Measurements from ENCODE around the gene NTMT2. TPM values are rescaled to one million over a fixed set of nuclear protein-coding genes. Genes with fewer than 3 reads are reported as not detected.

Gene NTMT2
- total and polyA plus RNA-seq, 2 of the 8 experiments (the other 6 are each of a cell fraction or from before 2014, with no cell fraction given), result 0.38 TPM; not detected in 1

DNA sequence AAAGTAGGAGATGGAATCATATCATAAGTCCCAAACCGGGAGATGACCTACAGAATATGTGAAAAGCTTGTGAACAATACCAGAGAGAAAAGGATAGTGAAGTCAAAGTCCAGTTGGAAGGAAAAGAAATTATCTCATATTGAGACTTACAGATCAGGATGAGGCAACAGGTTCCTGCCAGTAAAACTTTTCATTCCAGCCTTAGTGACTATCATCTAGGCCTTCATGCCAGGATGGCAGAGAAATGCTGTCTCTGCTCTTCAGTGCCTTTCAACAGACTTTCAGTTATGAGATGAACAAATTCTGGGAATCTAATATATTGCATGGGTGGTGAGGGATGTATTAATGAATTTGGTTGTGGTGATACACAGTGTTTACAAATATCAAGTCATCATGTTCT lies 52.3 kb downstream of the NTMT2 start:
- H4K91ac ChIP-seq (replicated peaks; ENCODE audit: insufficient read length, low read length), result no peak overlapping the region
- no peak overlapping the region for H3K56ac ChIP-seq (replicated peaks; ENCODE audit: insufficient read length, low read depth, low read length)
- ChIA-PET CTCF (ENCODE audit: partially characterized antibody) (no interaction called here), POLR2A (ENCODE audit: partially characterized antibody) (no interaction called here)
- no peak overlapping the region for H2BK15ac ChIP-seq (ENCODE audit: low read length)
- no peak overlapping the region for H4K5ac ChIP-seq (ENCODE audit: insufficient read length, low read depth, low read length)
- no peak overlapping the region for H3K4me3 ChIP-seq (ENCODE audit: extremely low read depth in 1 of 4, insufficient read depth in 2 of 4, low read depth in 3 of 4, low read length in 4 of 4)
- no peak overlapping the region for H3K14ac ChIP-seq (ENCODE audit: insufficient read length)
- no peak overlapping the region for H2BK12ac ChIP-seq (ENCODE audit: low read depth, low read length)
- FAIRE-seq (no peak), DNase-seq (ENCODE audit: low read depth in 1 of 2, low spot score in 2 of 2) (no peak)
- H3K27ac ChIP-seq (ENCODE audit: low read depth, low read length), result no peak overlapping the region
- no peaks in the 10 kb centered on the region for H3K27me3 ChIP-seq (replicated peaks in 1 of 4; ENCODE audit: control insufficient read depth in 3 of 4, extremely low read depth in 1 of 4, insufficient read depth in 3 of 4, low read length in 3 of 4)
- no peak overlapping the region for H2BK5ac ChIP-seq (ENCODE audit: low read depth, low read length)
- H2AK5ac ChIP-seq (ENCODE audit: low read depth, low read length), result no peak overlapping the region
- H3K4me2 ChIP-seq (ENCODE audit: insufficient read depth in 1 of 2, low read depth in 2 of 2, low read length in 2 of 2), result no peak overlapping the region
- H3K23me2 ChIP-seq (ENCODE audit: low read depth, low read length), result no peaks in the 10 kb centered on the region
- H4K8ac ChIP-seq (ENCODE audit: extremely low read depth, insufficient read depth, low read length), result no peak overlapping the region
- no peaks in the 10 kb centered on the region for H3K79me2 ChIP-seq (ENCODE audit: control insufficient read depth in 1 of 2, insufficient read depth in 2 of 2, low read length in 2 of 2)
- no peaks in the 10 kb centered on the region for H3K36me3 ChIP-seq (ENCODE audit: control insufficient read depth in 2 of 4, insufficient read depth in 4 of 4, low read length in 3 of 4)
- H2BK20ac ChIP-seq (ENCODE audit: low read length), result no peak overlapping the region
- H2BK120ac ChIP-seq (replicated peaks; ENCODE audit: low read depth, low read length), result no peak overlapping the region
- no peak overlapping the region for H3K4ac ChIP-seq (replicated peaks; ENCODE audit: insufficient read length, low read depth, low read length)
- no peaks in the 10 kb centered on the region for H3K4me1 ChIP-seq (replicated peaks in 1 of 4; ENCODE audit: control insufficient read depth in 3 of 4, insufficient read depth in 4 of 4, low read length in 3 of 4)
- WGBS, 2 experiments (ENCODE audit: extremely low coverage in 1 of 2, insufficient coverage in 1 of 2, insufficient read length in 1 of 2, insufficient replicate concordance in 2 of 2, low coverage in 1 of 2, low lambda C conversion rate in 2 of 2, missing lambda C conversion rate in 1 of 2), result 94% methylated on average over 1 of the region's 1 CpG; no CpG with 5 or more reads in 1 of the 2 experiments
- no peak overlapping the region for H3K9ac ChIP-seq (replicated peaks in 1 of 4; ENCODE audit: extremely low read depth in 1 of 4, low read depth in 3 of 4, low read length in 3 of 4)
- no peaks in the 10 kb centered on the region for H3K9me3 ChIP-seq (ENCODE audit: insufficient read depth in 2 of 2, low read depth in 1 of 2, low read length in 1 of 2)
- H3K18ac ChIP-seq (ENCODE audit: extremely low read depth, low read length), result no peak overlapping the region
- no peaks in the 10 kb centered on the region for H4K20me1 ChIP-seq (replicated peaks in 1 of 2; ENCODE audit: control insufficient read depth in 1 of 2, insufficient read depth in 2 of 2, low read length in 2 of 2)
- H3K79me1 ChIP-seq (ENCODE audit: low read depth, low read length), result no peaks in the 10 kb centered on the region
- H3K23ac ChIP-seq (ENCODE audit: insufficient read length), result no peak overlapping the region
- no peak overlapping the region for H2AFZ ChIP-seq (ENCODE audit: low read length)
- TF ChIP-seq, protein P1, sequence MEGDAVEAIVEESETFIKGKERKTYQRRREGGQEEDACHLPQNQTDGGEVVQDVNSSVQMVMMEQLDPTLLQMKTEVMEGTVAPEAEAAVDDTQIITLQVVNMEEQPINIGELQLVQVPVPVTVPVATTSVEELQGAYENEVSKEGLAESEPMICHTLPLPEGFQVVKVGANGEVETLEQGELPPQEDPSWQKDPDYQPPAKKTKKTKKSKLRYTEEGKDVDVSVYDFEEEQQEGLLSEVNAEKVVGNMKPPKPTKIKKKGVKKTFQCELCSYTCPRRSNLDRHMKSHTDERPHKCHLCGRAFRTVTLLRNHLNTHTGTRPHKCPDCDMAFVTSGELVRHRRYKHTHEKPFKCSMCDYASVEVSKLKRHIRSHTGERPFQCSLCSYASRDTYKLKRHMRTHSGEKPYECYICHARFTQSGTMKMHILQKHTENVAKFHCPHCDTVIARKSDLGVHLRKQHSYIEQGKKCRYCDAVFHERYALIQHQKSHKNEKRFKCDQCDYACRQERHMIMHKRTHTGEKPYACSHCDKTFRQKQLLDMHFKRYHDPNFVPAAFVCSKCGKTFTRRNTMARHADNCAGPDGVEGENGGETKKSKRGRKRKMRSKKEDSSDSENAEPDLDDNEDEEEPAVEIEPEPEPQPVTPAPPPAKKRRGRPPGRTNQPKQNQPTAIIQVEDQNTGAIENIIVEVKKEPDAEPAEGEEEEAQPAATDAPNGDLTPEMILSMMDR (IDR thresholded peaks at IDR 0.05; ENCODE audit: control extremely low read depth in 1 of 3, insufficient read depth in 1 of 3, low read depth in 1 of 3, low read length in 3 of 3), result no peak
- TF ChIP-seq EGR1 (IDR thresholded peaks at IDR 0.05; ENCODE audit: borderline replicate concordance, low read depth, low read length) (no peak), FOSL1 (IDR thresholded peaks at IDR 0.05; ENCODE audit: insufficient read depth, low read depth, low read length) (no peak), CEBPB (IDR thresholded peaks at IDR 0.05; ENCODE audit: low read depth, low read length) (no peak), NANOG (IDR thresholded peaks at IDR 0.05; ENCODE audit: insufficient read depth, low read depth, low read length, poor library complexity, severe bottlenecking) (no peak), EZH2 (IDR thresholded peaks at IDR 0.05; ENCODE audit: low read depth, low read length, severe bottlenecking) (no peak), GTF2F1 (IDR thresholded peaks at IDR 0.05; ENCODE audit: borderline replicate concordance, low read depth, low read length) (no peak), ATF2 (IDR thresholded peaks at IDR 0.05; ENCODE audit: low read length) (no peak), SAP30 (IDR thresholded peaks at IDR 0.05; ENCODE audit: insufficient read depth, insufficient replicate concordance, low read length) (no peak), TCF12 (IDR thresholded peaks at IDR 0.05; ENCODE audit: low read depth, low read length) (no peak)
